Measurements from ENCODE around the gene POLR3A. TPM values are rescaled to one million over a fixed set of nuclear protein-coding genes. Genes with fewer than 3 reads are reported as not detected.

Gene POLR3A
- total RNA-seq, 2 donors from 2014 or later: 17.5 to 18.7 TPM

GRCh38 chr10:78059906-78060702 lies 30.8 kb upstream of the POLR3A start:
- H3K9me3 ChIP-seq: no peaks in the 10 kb centered on the region
- H3K4me1 ChIP-seq (replicated peaks): no peaks in the 10 kb centered on the region
- H3K4me3 ChIP-seq: no peak overlapping the region
- intact Hi-C loops (cut with DNase I): no loop called here
- TF ChIP-seq POLR2A (IDR thresholded peaks at IDR 0.05) (no peak), POLR2AphosphoS5 (IDR thresholded peaks at IDR 0.05) (no peak)
- TF ChIP-seq, protein P1, sequence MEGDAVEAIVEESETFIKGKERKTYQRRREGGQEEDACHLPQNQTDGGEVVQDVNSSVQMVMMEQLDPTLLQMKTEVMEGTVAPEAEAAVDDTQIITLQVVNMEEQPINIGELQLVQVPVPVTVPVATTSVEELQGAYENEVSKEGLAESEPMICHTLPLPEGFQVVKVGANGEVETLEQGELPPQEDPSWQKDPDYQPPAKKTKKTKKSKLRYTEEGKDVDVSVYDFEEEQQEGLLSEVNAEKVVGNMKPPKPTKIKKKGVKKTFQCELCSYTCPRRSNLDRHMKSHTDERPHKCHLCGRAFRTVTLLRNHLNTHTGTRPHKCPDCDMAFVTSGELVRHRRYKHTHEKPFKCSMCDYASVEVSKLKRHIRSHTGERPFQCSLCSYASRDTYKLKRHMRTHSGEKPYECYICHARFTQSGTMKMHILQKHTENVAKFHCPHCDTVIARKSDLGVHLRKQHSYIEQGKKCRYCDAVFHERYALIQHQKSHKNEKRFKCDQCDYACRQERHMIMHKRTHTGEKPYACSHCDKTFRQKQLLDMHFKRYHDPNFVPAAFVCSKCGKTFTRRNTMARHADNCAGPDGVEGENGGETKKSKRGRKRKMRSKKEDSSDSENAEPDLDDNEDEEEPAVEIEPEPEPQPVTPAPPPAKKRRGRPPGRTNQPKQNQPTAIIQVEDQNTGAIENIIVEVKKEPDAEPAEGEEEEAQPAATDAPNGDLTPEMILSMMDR (IDR thresholded peaks at IDR 0.05): no peak
- 89% methylated on average over 12 of the region's 12 CpGs for WGBS
- no peaks in the 10 kb centered on the region for H3K36me3 ChIP-seq
- no peaks in the 10 kb centered on the region for H3K27me3 ChIP-seq (replicated peaks; ENCODE audit: insufficient read depth)
- H3K27ac ChIP-seq: no peak overlapping the region
- no peak for DNase-seq (ENCODE audit: low spot score)

- Histone ChIP-seq H3K4me3 (no peak overlapping the region), H3K27ac (no peak overlapping the region), H3K9me3 (no peaks in the 10 kb centered on the region), H3K27me3 (replicated peaks; ENCODE audit: insufficient read depth) (no peaks in the 10 kb centered on the region), H3K36me3 (no peaks in the 10 kb centered on the region), H3K4me1 (replicated peaks) (no peaks in the 10 kb centered on the region)
- no peak for TF ChIP-seq POLR2AphosphoS5 (IDR thresholded peaks at IDR 0.05)
- TF ChIP-seq, protein P1 (IDR thresholded peaks at IDR 0.05): no peak
- no peak for TF ChIP-seq POLR2A (IDR thresholded peaks at IDR 0.05)
- no peak for DNase-seq (ENCODE audit: low spot score)
- 68% methylated on average over 5 of the region's 5 CpGs for WGBS
- intact Hi-C loops (cut with DNase I): no loop called here
Measured at GRCh38 chr10:78058562-78058961, 29.2 kb upstream of the POLR3A start.

DNA sequence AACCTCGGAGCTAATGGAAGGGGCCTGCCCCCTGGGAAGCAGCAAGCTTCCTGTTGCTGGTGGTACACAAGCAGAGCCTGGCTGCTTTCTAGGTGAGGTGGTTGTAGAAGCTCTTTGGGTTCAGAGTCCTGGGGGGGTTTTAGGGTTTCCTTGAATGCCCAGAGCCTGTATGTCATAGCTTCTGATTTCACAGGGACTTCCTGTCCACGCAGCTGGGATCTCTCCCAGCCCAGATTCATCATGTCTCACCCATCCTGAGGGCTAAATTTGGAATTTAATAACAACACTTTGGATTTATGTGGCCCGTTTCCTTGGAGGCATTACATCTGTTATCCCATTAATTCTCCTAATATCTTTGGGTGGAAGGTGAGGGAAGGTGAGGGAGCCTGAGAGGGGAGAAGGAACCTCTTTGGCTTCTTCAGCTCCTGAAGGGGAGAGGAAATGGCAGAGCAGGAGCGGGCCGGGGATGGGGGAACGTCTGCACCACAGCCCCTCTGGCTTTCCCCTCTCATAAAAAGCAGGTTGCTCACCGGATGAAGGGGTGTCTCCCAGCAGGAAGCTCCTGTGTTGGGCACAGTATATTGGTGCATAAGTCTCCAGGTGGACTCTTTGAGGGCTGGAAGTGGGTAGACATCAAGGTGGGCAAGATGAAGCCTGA lies 24.0 kb upstream of the POLR3A start:
- Histone ChIP-seq H3K36me3 (no peaks in the 10 kb centered on the region), H3K4me3 (no peak overlapping the region), H3K27ac (no peak overlapping the region), H3K27me3 (replicated peaks; ENCODE audit: insufficient read depth) (no peaks in the 10 kb centered on the region), H3K9me3 (no peaks in the 10 kb centered on the region), H3K4me1 (replicated peaks) (no peaks in the 10 kb centered on the region)
- TF ChIP-seq POLR2A (IDR thresholded peaks at IDR 0.05) (no peak), POLR2AphosphoS5 (IDR thresholded peaks at IDR 0.05) (no peak)
- TF ChIP-seq, protein P1 (IDR thresholded peaks at IDR 0.05): no peak
- DNase-seq (ENCODE audit: low spot score): no peak
- intact Hi-C loops (cut with DNase I): no loop called here
- WGBS: 53% methylated on average over 7 of the region's 7 CpGs

- Histone ChIP-seq H3K4me1 (replicated peaks) (no peaks in the 10 kb centered on the region), H3K4me3 (no peak overlapping the region), H3K36me3 (no peaks in the 10 kb centered on the region), H3K27me3 (replicated peaks; ENCODE audit: insufficient read depth) (no peaks in the 10 kb centered on the region), H3K27ac (no peak overlapping the region), H3K9me3 (no peaks in the 10 kb centered on the region)
- TF ChIP-seq POLR2A (IDR thresholded peaks at IDR 0.05) (no peak), POLR2AphosphoS5 (IDR thresholded peaks at IDR 0.05) (no peak)
- TF ChIP-seq, protein P1 (IDR thresholded peaks at IDR 0.05): no peak
- no peak for DNase-seq (ENCODE audit: low spot score)
- 86% methylated on average over 1 of the region's 1 CpG for WGBS
- intact Hi-C loops (cut with DNase I): loop anchor here (5.0 to 10.0 kb wide), 5 partner anchors 162 to 1147 kb away; partner anchors contain the start of gene ZMIZ1
Measured at GRCh38 chr10:78049851-78050250, 20.5 kb upstream of the POLR3A start.

All from prostate gland (tissue), 2 donors.